CD4-positive, alpha-beta T cell (primary cell): Measurements from ENCODE around the gene OCA2. TPM values are rescaled to one million over a fixed set of nuclear protein-coding genes. Genes with fewer than 3 reads are reported as not detected.

Source experiments
- ATAC-seq: fragments of 200-7000 bp; cut with Tn5 transposase; one replicate; pipeline ENCODE4 v1.10.0; 2022; ENCODE audit warnings: mild to moderate bottlenecking; ENCODE audit not compliant: poor library complexity
- CTCF ChIA-PET: fragments of 350-600 bp; sonication (Branson Sonifier 250); formaldehyde crosslinking; loops from one replicate; lab custom pipeline; 2021; ENCODE audit warnings: antibody characterized with exemption, inconsistent platforms; lab: Charles Lee
- POLR2A ChIA-PET: fragments of 350-600 bp; sonication (Branson Sonifier 250); formaldehyde crosslinking; loops from one replicate; lab custom pipeline; 2021; ENCODE audit warnings: antibody characterized with exemption, inconsistent platforms; lab: Charles Lee
- DNase-seq, 14 experiments: peaks; one replicate each; pipeline ENCODE4 v3.0.0-alpha.2; 2013 to 2020; ENCODE audit warnings: mixed read lengths in 2 of 14
- H3K27ac ChIP-seq, 2 donors: one replicate each; pipeline versions ENCODE4 v1.5.1 to v1.7.0; 2013; ENCODE audit warnings: low read length in 2 of 2, low read depth in 1 of 2, mild to moderate bottlenecking in 1 of 2
- H3K27me3 ChIP-seq, 2 experiments: 1 replicate in 1 of 2; 2 replicates in 1 of 2; pipeline versions ENCODE4 v1.6.1 to v1.7.0; 2013; ENCODE audit warnings: low read length in 2 of 2, control low read depth in 1 of 2, mild to moderate bottlenecking in 1 of 2, moderate library complexity in 1 of 2; ENCODE audit not compliant: insufficient read depth in 2 of 2, control insufficient read depth in 1 of 2
- H3K36me3 ChIP-seq: one replicate; pipeline ENCODE4 v1.6.1; 2013; ENCODE audit warnings: low read length, control low read depth; ENCODE audit not compliant: insufficient read depth
- H3K4me1 ChIP-seq: one replicate; pipeline ENCODE4 v1.6.1; 2013; ENCODE audit warnings: low read length, control low read depth; ENCODE audit not compliant: insufficient read depth
- H3K4me3 ChIP-seq: one replicate; pipeline ENCODE4 v1.5.1; 2013; ENCODE audit warnings: mild to moderate bottlenecking, low read length, moderate library complexity
- H3K9me3 ChIP-seq, 2 experiments: 1 replicate in 1 of 2; 2 replicates in 1 of 2; pipeline versions ENCODE4 v1.6.1 to v1.7.0; 2013; ENCODE audit warnings: low read length in 2 of 2, mild to moderate bottlenecking in 2 of 2, control low read depth in 1 of 2, moderate library complexity in 1 of 2; ENCODE audit not compliant: control insufficient read depth in 1 of 2, insufficient read depth in 1 of 2
- H3K27ac Mint-ChIP-seq: one replicate; pipeline ENCODE4 v1.8.0; 2020; ENCODE audit warnings: mixed read lengths
- H3K27me3 Mint-ChIP-seq: one replicate; pipeline ENCODE4 v1.8.0; 2021; ENCODE audit warnings: mixed read lengths
- H3K36me3 Mint-ChIP-seq: one replicate; pipeline ENCODE4 v1.8.0; 2021; ENCODE audit warnings: low read depth, mixed read lengths
- H3K4me1 Mint-ChIP-seq: one replicate; pipeline ENCODE4 v1.8.0; 2021; ENCODE audit warnings: low read depth, mixed read lengths
- H3K4me3 Mint-ChIP-seq: one replicate; pipeline ENCODE4 v1.8.0; 2020; ENCODE audit warnings: mild to moderate bottlenecking, mixed read lengths
- H3K9me3 Mint-ChIP-seq: one replicate; pipeline ENCODE4 v1.8.0; 2020; ENCODE audit warnings: mixed read lengths
- intact Hi-C, 2 experiments: fragments of 100-400 bp; cut with DNase I in 1 of 2; cut with micrococcal nuclease in 1 of 2; formaldehyde crosslinking; loops; one replicate each; pipeline versions ENCODE4 v1.15.1 to v1.9.0; 2023 to 2025; cut with DNase I, micrococcal nuclease
- total RNA-seq, 174 experiments: library from RNA in 2 of 174; stranded (reverse) in 2 of 174; gene quantifications; one replicate each; pipeline ENCODE4 v1.2.3 and lab custom pipeline; 2021 to 2026
- TF ChIP-seq, protein P1 (sequence below): fragments of 200-600 bp; IDR thresholded peaks from one replicate; pipeline ENCODE4 v1.8.0; 2022; ENCODE audit warnings: antibody characterized with exemption, mild to moderate bottlenecking

The OCA2 gene
- total RNA-seq, 2 experiments from 2014 or later: not detected

DNA sequence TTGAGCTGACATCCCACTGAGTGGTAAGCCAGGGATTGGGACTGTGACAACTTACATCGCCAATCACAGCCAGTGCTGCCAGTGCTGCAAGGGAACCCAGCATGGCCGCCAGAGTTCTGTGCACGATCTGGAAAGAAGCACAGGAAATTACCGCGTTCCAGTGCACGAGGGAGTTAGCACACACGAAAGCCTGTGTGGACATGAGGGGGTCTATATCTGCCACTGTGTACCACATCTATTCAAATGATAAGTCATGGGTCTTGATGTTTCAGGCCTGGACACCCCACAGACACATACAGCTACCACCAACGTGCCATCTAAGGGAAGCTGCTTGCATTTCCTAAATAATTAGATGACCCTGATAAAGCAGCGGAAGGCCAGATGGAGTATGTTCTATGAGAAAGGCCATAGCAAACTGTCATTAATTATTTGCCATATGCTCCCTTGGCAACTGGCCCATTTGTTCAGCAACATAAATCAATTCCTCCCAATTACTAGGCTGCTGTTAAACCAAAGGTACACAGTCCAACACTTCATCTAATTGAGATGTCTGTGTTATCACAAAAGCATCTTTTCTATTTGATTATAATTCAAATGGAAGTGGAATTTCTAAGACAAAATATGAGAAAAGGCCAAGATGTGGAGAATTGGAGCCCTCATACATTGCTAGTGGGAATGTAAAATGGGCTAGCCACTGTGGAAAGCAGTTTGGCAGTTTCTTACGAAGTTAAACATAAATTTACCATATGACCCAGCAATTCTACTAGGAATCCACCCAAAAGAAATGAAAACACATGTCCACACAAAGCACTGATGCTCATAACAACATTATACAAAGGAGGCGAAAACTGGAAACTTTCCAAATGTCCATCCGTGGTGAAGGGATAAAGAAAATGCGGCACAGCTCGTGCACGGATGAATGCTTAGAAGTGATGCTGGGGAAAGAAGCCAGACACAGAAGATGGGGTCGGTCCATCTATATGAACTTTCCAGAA is 108.3 kb downstream of the OCA2 start:
- H3K4me1 Mint-ChIP-seq: no peaks in the 10 kb centered on the region
- no peak for ATAC-seq
- H3K27ac Mint-ChIP-seq: no peak overlapping the region
- CTCF ChIA-PET: no interaction called here
- Histone ChIP-seq H3K27me3 (no peaks in the 10 kb centered on the region), H3K4me3 (no peak overlapping the region), H3K9me3 (peaks cover 0 to 13% of the 10 kb centered on the region in 2 experiments), H3K27ac (no peak overlapping the region), H3K36me3 (no peaks in the 10 kb centered on the region), H3K4me1 (no peaks in the 10 kb centered on the region)
- POLR2A ChIA-PET: no interaction called here
- no peak for DNase-seq
- no peaks in the 10 kb centered on the region for H3K36me3 Mint-ChIP-seq
- intact Hi-C loops: no loop called here
- peaks cover 7% of the 10 kb centered on the region for H3K27me3 Mint-ChIP-seq
- H3K4me3 Mint-ChIP-seq: no peak overlapping the region
- TF ChIP-seq, protein P1, sequence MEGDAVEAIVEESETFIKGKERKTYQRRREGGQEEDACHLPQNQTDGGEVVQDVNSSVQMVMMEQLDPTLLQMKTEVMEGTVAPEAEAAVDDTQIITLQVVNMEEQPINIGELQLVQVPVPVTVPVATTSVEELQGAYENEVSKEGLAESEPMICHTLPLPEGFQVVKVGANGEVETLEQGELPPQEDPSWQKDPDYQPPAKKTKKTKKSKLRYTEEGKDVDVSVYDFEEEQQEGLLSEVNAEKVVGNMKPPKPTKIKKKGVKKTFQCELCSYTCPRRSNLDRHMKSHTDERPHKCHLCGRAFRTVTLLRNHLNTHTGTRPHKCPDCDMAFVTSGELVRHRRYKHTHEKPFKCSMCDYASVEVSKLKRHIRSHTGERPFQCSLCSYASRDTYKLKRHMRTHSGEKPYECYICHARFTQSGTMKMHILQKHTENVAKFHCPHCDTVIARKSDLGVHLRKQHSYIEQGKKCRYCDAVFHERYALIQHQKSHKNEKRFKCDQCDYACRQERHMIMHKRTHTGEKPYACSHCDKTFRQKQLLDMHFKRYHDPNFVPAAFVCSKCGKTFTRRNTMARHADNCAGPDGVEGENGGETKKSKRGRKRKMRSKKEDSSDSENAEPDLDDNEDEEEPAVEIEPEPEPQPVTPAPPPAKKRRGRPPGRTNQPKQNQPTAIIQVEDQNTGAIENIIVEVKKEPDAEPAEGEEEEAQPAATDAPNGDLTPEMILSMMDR: no peak
- H3K9me3 Mint-ChIP-seq: no peaks in the 10 kb centered on the region

DNA sequence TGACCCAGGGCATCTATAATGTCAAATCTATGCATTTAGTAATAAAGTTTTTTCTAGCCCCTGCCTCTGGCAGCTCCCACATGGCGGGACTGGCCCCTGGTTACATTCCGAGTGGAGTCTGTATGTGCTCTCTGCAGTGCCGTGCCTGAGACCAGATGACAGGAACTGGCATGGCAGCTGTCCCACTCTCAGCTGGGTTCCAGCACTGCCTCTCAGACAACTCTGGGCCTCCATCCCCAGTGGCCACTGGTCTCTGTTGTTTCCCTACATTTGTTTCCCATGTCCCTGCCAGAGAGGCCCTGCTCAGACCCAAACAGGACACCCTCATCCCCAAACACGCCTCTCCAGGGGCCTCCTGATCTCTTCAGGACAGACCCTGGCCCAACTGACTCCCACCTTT is 109.3 kb downstream of the OCA2 start:
- Histone ChIP-seq H3K4me1 (no peaks in the 10 kb centered on the region), H3K27ac (no peak overlapping the region), H3K36me3 (no peaks in the 10 kb centered on the region), H3K4me3 (no peak overlapping the region), H3K27me3 (no peaks in the 10 kb centered on the region), H3K9me3 (peaks cover 0 to 13% of the 10 kb centered on the region in 2 experiments)
- TF ChIP-seq, protein P1: no peak
- Mint-ChIP-seq H3K4me3 (no peak overlapping the region), H3K27ac (no peak overlapping the region), H3K36me3 (no peaks in the 10 kb centered on the region), H3K9me3 (no peaks in the 10 kb centered on the region), H3K4me1 (no peaks in the 10 kb centered on the region), H3K27me3 (peaks cover 7% of the 10 kb centered on the region)
- POLR2A ChIA-PET: no interaction called here
- no peak for DNase-seq
- CTCF ChIA-PET: no interaction called here
- intact Hi-C loops: no loop called here
- no peak for ATAC-seq

DNA sequence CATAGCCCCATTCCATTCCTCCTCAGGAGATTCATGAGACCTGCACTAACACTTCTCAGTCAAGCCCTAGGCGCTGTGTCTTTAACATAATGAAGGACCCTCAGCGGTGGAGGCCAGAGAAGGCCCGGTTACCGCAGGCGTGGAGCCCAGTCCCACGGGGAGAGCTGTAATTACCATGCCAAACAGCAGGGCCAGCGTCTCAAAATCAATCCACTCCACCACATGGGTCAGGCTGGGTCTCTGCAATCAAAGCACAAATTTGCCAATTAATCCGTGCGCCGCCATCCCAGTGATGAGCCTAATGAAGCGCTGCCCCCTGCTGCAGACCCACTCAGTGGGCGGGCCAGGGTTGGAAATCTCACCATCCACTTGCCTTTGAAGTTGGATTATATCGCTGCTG is 109.7 kb downstream of the OCA2 start:
- Histone ChIP-seq H3K4me3 (no peak overlapping the region), H3K36me3 (no peaks in the 10 kb centered on the region), H3K9me3 (peaks cover 0 to 13% of the 10 kb centered on the region in 2 experiments), H3K27ac (no peak overlapping the region), H3K4me1 (no peaks in the 10 kb centered on the region), H3K27me3 (no peaks in the 10 kb centered on the region)
- ATAC-seq (no peak), DNase-seq (no peak)
- CTCF ChIA-PET: no interaction called here
- POLR2A ChIA-PET: no interaction called here
- no peaks in the 10 kb centered on the region for H3K9me3 Mint-ChIP-seq
- intact Hi-C loops: no loop called here
- no peak overlapping the region for H3K4me3 Mint-ChIP-seq
- TF ChIP-seq, protein P1: no peak
- H3K36me3 Mint-ChIP-seq: no peaks in the 10 kb centered on the region
- H3K27ac Mint-ChIP-seq: no peak overlapping the region
- H3K27me3 Mint-ChIP-seq: peaks cover 7% of the 10 kb centered on the region
- H3K4me1 Mint-ChIP-seq: no peaks in the 10 kb centered on the region
